Gastrocnemius medialis (tissue), 4 donors: ENCODE data around the gene CSTA.

Experiments
- POLR2A ChIP-seq, 2 donors: fragments of 450-650 bp; IDR thresholded peaks; one replicate each; pipeline ENCODE4 v1.6.1; 2017; ENCODE audit warnings: antibody characterized with exemption in 2 of 2, mild to moderate bottlenecking in 2 of 2, moderate library complexity in 2 of 2
- TF ChIP-seq, protein P1 (sequence below), 5 experiments: fragments of 450-650 bp in 3 of 5; fragments of 200-600 bp in 2 of 5; sonication (generic) in 2 of 5; IDR thresholded peaks in 4 of 5; conservative IDR thresholded peaks in 1 of 5; 1 replicate in 4 of 5; 2 replicates in 1 of 5; pipeline ENCODE4 v1.5.1; 2016 to 2019; ENCODE audit warnings: antibody characterized with exemption in 5 of 5, mild to moderate bottlenecking in 3 of 5, moderate library complexity in 3 of 5

DNA sequence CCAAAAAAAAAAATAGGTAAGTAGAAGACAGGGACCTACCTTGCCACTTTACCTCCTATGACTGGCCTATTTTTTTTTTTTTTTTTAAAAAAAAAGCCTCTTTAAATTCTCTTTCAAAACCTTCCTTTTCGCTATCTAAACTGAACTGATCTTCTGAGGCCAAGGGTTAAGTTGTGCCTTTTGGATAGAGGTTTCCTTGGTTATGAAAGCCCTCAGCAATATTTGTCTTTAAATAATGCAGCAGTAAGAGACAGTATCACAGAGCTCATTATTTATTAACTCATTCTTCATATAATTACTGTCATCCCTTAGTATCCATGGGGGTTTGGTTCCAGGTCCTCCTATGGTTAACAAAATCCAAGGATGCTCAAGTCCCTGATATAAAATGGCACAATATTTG, 49.0 kb downstream of the CSTA start:
- TF ChIP-seq, protein P1, sequence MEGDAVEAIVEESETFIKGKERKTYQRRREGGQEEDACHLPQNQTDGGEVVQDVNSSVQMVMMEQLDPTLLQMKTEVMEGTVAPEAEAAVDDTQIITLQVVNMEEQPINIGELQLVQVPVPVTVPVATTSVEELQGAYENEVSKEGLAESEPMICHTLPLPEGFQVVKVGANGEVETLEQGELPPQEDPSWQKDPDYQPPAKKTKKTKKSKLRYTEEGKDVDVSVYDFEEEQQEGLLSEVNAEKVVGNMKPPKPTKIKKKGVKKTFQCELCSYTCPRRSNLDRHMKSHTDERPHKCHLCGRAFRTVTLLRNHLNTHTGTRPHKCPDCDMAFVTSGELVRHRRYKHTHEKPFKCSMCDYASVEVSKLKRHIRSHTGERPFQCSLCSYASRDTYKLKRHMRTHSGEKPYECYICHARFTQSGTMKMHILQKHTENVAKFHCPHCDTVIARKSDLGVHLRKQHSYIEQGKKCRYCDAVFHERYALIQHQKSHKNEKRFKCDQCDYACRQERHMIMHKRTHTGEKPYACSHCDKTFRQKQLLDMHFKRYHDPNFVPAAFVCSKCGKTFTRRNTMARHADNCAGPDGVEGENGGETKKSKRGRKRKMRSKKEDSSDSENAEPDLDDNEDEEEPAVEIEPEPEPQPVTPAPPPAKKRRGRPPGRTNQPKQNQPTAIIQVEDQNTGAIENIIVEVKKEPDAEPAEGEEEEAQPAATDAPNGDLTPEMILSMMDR (IDR thresholded peaks at IDR 0.05 in 4 of 5, conservative IDR thresholded peaks at IDR 0.05 in 1 of 5), result no peak
- TF ChIP-seq POLR2A (IDR thresholded peaks at IDR 0.05), result no peak
